HEK293 (cell line): Measurements from ENCODE around the gene FBXO3.

ENCODE experiments used
- HOXD13 ChIP-seq: sonication (generic); formaldehyde crosslinking; IDR thresholded peaks from 2 replicates; pipeline ENCODE4 v1.8.0; 2022; ENCODE audit warnings: missing genetic modification reagents, borderline replicate concordance
- KLF10 ChIP-seq: fragments of 450-650 bp; IDR thresholded peaks from 2 replicates; pipeline ENCODE4 v1.5.1; 2018; ENCODE audit warnings: missing biosample characterization, mild to moderate bottlenecking, missing genetic modification characterization
- OSR2 ChIP-seq: fragments of 450-650 bp; formaldehyde crosslinking; IDR thresholded peaks from 2 replicates; pipeline ENCODE4 v1.5.1; 2016; ENCODE audit warnings: missing biosample characterization, missing genetic modification characterization
- PRDM1 ChIP-seq: fragments of 450-650 bp; formaldehyde crosslinking; IDR thresholded peaks from 2 replicates; pipeline ENCODE4; 2016; ENCODE audit warnings: missing biosample characterization, missing genetic modification characterization
- ZBTB17 ChIP-seq: fragments of 450-650 bp; formaldehyde crosslinking; IDR thresholded peaks from 2 replicates; pipeline ENCODE4 v1.5.1; 2016; ENCODE audit warnings: missing biosample characterization, missing genetic modification characterization
- ZBTB21 ChIP-seq: fragments of 450-650 bp; formaldehyde crosslinking; IDR thresholded peaks from 2 replicates; pipeline ENCODE4 v1.5.1; 2017; ENCODE audit warnings: missing biosample characterization, missing genetic modification characterization
- ZIC2 ChIP-seq: fragments of 450-650 bp; formaldehyde crosslinking; IDR thresholded peaks from 2 replicates; pipeline ENCODE4 v1.5.1; 2016; ENCODE audit warnings: missing biosample characterization, missing genetic modification characterization
- ZNF132 ChIP-seq: fragments of 450-650 bp; formaldehyde crosslinking; IDR thresholded peaks from 2 replicates; pipeline ENCODE4 v1.5.1; 2017; ENCODE audit warnings: missing biosample characterization, missing genetic modification characterization, borderline replicate concordance
- ZNF140 ChIP-seq: fragments of 450-650 bp; formaldehyde crosslinking; IDR thresholded peaks from 2 replicates; pipeline ENCODE4 v1.5.1; 2016; ENCODE audit warnings: missing biosample characterization, missing genetic modification characterization
- ZNF184 ChIP-seq: fragments of 450-650 bp; IDR thresholded peaks from 2 replicates; pipeline ENCODE4 v1.5.1; 2018; ENCODE audit warnings: missing biosample characterization, mild to moderate bottlenecking, missing genetic modification characterization
- ZNF211 ChIP-seq: fragments of 450-650 bp; formaldehyde crosslinking; IDR thresholded peaks from 2 replicates; pipeline ENCODE4 v1.5.1; 2016; ENCODE audit warnings: low read depth, missing biosample characterization, missing genetic modification characterization
- ZNF274 ChIP-seq, 2 experiments: fragments of 200-500 bp in 1 of 2; fragments of 450-650 bp in 1 of 2; sonication (Bioruptor generic) in 1 of 2; formaldehyde crosslinking in 1 of 2; IDR thresholded peaks; 2 replicates each; pipeline versions ENCODE4 v1.5.1 to v1.6.1; 2014 to 2016; ENCODE audit warnings: borderline replicate concordance in 1 of 2, inconsistent platforms in 1 of 2, low read length in 1 of 2, missing biosample characterization in 1 of 2, missing genetic modification characterization in 1 of 2
- ZNF335 ChIP-seq: fragments of 450-650 bp; formaldehyde crosslinking; conservative IDR thresholded peaks from 2 replicates; pipeline ENCODE4 v1.5.1; 2016; ENCODE audit warnings: missing biosample characterization, missing genetic modification characterization
- ZNF404 ChIP-seq: fragments of 450-650 bp; formaldehyde crosslinking; IDR thresholded peaks from 2 replicates; pipeline ENCODE4 v1.5.1; 2017; ENCODE audit warnings: missing biosample characterization, missing genetic modification characterization
- ZNF501 ChIP-seq: fragments of 450-650 bp; formaldehyde crosslinking; IDR thresholded peaks from 2 replicates; pipeline ENCODE4 v1.5.1; 2016; ENCODE audit warnings: missing biosample characterization, missing genetic modification characterization
- ZNF530 ChIP-seq: fragments of 450-650 bp; formaldehyde crosslinking; IDR thresholded peaks from 2 replicates; pipeline ENCODE4 v1.5.1; 2016; ENCODE audit warnings: low read depth, missing biosample characterization, missing genetic modification characterization
- ZNF548 ChIP-seq: fragments of 450-650 bp; formaldehyde crosslinking; IDR thresholded peaks from 2 replicates; pipeline ENCODE4 v1.5.1; 2016; ENCODE audit warnings: missing biosample characterization, missing genetic modification characterization
- ZNF560 ChIP-seq: fragments of 450-650 bp; formaldehyde crosslinking; IDR thresholded peaks from 2 replicates; pipeline ENCODE4 v1.5.1; 2017; ENCODE audit warnings: missing biosample characterization, missing genetic modification characterization, borderline replicate concordance
- ZNF571 ChIP-seq: fragments of 450-650 bp; formaldehyde crosslinking; IDR thresholded peaks from 2 replicates; pipeline ENCODE4 v1.5.0; 2017; ENCODE audit warnings: missing biosample characterization, missing genetic modification characterization
- ZNF792 ChIP-seq: fragments of 450-650 bp; formaldehyde crosslinking; IDR thresholded peaks from 2 replicates; pipeline ENCODE4 v1.5.1; 2016; ENCODE audit warnings: missing biosample characterization, missing genetic modification characterization
- ZNF843 ChIP-seq: fragments of 450-650 bp; formaldehyde crosslinking; IDR thresholded peaks from 2 replicates; pipeline ENCODE4 v1.5.1; 2016; ENCODE audit warnings: missing biosample characterization, missing genetic modification characterization
- TF ChIP-seq, protein P1 (sequence below): fragments of 450-650 bp; formaldehyde crosslinking; IDR thresholded peaks from 2 replicates; pipeline ENCODE4 v1.5.1; 2016; ENCODE audit warnings: missing biosample characterization, missing genetic modification characterization
- TF ChIP-seq, protein P2 (sequence below): fragments of 450-650 bp; IDR thresholded peaks from 2 replicates; pipeline ENCODE4 v1.5.1; 2018; ENCODE audit warnings: missing biosample characterization, missing genetic modification characterization
- TF ChIP-seq, protein P3 (sequence below): fragments of 450-650 bp; formaldehyde crosslinking; IDR thresholded peaks from 2 replicates; pipeline ENCODE4 v1.5.1; 2017; ENCODE audit warnings: missing biosample characterization, missing genetic modification characterization
- TF ChIP-seq, protein P4 (sequence below): fragments of 450-650 bp; formaldehyde crosslinking; IDR thresholded peaks from 2 replicates; pipeline ENCODE4 v1.5.1; 2016; ENCODE audit warnings: missing biosample characterization, missing genetic modification characterization
- TF ChIP-seq, protein P5 (sequence below): fragments of 450-650 bp; formaldehyde crosslinking; IDR thresholded peaks from 2 replicates; pipeline ENCODE4 v1.5.1; 2016; ENCODE audit warnings: missing biosample characterization, missing genetic modification characterization, borderline replicate concordance
- TF ChIP-seq, protein P6 (sequence below): fragments of 450-650 bp; formaldehyde crosslinking; IDR thresholded peaks from 2 replicates; pipeline ENCODE4 v1.5.1; 2016; ENCODE audit warnings: missing biosample characterization, missing genetic modification characterization
- TF ChIP-seq, protein P7 (sequence below): fragments of 450-650 bp; formaldehyde crosslinking; IDR thresholded peaks from 2 replicates; pipeline ENCODE4 v1.5.1; 2017; ENCODE audit warnings: missing biosample characterization, missing genetic modification characterization

FBXO3 gene

DNA sequence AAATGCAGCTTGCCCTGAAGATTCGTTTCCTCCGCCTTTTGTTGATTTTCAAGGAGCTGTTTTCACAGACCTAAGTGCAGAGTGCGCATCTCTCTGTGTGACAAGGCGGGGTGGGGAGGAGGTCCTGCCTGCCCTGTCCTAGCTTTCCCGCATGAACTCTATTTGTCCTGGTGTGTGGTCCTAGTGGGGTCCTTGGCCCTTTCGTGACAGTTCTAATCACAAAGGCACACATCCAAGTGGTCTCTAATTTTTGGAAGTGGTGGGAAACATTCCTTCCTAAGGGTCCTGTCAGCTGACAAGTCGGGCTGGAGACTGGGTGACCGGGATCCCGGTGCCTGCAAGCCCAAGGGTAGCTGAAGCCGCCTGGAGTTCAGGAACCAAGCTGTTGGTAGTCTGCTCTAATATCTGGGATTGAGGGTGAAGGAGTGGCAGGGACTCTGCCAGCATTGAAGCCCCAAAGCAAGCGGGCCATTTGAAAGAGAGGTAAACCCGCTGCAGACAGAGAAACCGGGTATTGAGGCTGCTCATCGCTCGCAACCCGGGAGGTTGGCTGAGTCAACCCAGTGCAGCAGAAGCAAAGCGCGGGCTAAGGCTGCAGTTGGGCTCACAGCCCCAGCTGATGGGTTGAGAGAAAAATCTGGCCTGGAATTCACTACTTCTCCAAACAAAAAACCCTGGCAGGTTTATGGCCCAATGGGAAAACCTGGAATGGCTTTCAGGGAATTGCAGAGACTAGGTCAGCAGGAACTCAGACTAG lies 28.1 kb upstream of the FBXO3 start (continued):
- TF ChIP-seq, protein P1, sequence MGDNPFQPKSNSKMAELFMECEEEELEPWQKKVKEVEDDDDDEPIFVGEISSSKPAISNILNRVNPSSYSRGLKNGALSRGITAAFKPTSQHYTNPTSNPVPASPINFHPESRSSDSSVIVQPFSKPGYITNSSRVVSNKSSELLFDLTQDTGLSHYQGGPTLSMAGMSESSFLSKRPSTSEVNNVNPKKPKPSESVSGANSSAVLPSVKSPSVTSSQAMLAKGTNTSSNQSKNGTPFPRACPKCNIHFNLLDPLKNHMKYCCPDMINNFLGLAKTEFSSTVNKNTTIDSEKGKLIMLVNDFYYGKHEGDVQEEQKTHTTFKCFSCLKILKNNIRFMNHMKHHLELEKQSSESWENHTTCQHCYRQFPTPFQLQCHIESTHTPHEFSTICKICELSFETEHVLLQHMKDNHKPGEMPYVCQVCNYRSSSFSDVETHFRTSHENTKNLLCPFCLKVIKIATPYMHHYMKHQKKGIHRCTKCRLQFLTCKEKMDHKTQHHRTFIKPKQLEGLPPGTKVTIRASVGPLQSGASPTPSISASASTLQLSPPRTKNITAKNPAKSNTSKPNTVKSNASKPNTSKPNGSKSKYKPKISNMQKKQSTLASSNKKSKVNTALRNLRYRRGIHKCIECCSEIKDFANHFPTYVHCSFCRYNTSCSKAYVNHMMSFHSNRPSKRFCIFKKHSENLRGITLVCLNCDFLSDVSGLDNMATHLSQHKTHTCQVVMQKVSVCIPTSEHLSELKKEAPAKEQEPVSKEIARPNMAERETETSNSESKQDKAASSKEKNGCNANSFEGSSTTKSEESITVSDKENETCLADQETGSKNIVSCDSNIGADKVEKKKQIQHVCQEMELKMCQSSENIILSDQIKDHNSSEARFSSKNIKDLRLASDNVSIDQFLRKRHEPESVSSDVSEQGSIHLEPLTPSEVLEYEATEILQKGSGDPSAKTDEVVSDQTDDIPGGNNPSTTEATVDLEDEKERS: 0 out of 2 replicates have a peak, but pooled peaks have one; percentile 18
- no peak for TF ChIP-seq ZNF404
- TF ChIP-seq, protein P2, sequence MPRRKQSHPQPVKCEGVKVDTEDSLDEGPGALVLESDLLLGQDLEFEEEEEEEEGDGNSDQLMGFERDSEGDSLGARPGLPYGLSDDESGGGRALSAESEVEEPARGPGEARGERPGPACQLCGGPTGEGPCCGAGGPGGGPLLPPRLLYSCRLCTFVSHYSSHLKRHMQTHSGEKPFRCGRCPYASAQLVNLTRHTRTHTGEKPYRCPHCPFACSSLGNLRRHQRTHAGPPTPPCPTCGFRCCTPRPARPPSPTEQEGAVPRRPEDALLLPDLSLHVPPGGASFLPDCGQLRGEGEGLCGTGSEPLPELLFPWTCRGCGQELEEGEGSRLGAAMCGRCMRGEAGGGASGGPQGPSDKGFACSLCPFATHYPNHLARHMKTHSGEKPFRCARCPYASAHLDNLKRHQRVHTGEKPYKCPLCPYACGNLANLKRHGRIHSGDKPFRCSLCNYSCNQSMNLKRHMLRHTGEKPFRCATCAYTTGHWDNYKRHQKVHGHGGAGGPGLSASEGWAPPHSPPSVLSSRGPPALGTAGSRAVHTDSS (tag by site-specific recombination): no peak
- peak; percentile 24; the same call in 1 of the 2 replicates for TF ChIP-seq ZNF843
- TF ChIP-seq ZBTB21: no peak
- no peak for TF ChIP-seq ZNF274 (IDR thresholded peaks at IDR 0.05; ENCODE audit: low read length)
- no peak for TF ChIP-seq ZNF274 (tag by site-specific recombination; IDR thresholded peaks at IDR 0.05; ENCODE audit: borderline replicate concordance)
- peak; percentile 72 for TF ChIP-seq ZBTB17 (tag by site-specific recombination)
- TF ChIP-seq ZNF184: peak; percentile 50; the same call in 1 of the 2 replicates
- TF ChIP-seq OSR2: peak; percentile 47; the same call in 1 of the 2 replicates
- TF ChIP-seq, protein P3, sequence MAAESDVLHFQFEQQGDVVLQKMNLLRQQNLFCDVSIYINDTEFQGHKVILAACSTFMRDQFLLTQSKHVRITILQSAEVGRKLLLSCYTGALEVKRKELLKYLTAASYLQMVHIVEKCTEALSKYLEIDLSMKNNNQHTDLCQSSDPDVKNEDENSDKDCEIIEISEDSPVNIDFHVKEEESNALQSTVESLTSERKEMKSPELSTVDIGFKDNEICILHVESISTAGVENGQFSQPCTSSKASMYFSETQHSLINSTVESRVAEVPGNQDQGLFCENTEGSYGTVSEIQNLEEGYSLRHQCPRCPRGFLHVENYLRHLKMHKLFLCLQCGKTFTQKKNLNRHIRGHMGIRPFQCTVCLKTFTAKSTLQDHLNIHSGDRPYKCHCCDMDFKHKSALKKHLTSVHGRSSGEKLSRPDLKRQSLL (tag by site-specific recombination): no peak
- no peak for TF ChIP-seq ZNF548
- no peak for TF ChIP-seq ZNF530 (tag by site-specific recombination)
- TF ChIP-seq, protein P4, sequence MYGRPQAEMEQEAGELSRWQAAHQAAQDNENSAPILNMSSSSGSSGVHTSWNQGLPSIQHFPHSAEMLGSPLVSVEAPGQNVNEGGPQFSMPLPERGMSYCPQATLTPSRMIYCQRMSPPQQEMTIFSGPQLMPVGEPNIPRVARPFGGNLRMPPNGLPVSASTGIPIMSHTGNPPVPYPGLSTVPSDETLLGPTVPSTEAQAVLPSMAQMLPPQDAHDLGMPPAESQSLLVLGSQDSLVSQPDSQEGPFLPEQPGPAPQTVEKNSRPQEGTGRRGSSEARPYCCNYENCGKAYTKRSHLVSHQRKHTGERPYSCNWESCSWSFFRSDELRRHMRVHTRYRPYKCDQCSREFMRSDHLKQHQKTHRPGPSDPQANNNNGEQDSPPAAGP (tag by site-specific recombination): peak; percentile 51; the same call in 1 of the 2 replicates
- no peak for TF ChIP-seq PRDM1 (tag by site-specific recombination)
- TF ChIP-seq ZNF335 (tag by site-specific recombination): peak; percentile 92
- no peak for TF ChIP-seq ZNF560 (tag by site-specific recombination)
- peak; percentile 64; the same call in 1 of the 2 replicates for TF ChIP-seq KLF10
- peak; percentile 51; the same call in 1 of the 2 replicates for TF ChIP-seq ZNF501 (tag by site-specific recombination)
- TF ChIP-seq ZIC2 (tag by site-specific recombination): no peak
- no peak for TF ChIP-seq ZNF132 (tag by site-specific recombination)
- TF ChIP-seq, protein P5, sequence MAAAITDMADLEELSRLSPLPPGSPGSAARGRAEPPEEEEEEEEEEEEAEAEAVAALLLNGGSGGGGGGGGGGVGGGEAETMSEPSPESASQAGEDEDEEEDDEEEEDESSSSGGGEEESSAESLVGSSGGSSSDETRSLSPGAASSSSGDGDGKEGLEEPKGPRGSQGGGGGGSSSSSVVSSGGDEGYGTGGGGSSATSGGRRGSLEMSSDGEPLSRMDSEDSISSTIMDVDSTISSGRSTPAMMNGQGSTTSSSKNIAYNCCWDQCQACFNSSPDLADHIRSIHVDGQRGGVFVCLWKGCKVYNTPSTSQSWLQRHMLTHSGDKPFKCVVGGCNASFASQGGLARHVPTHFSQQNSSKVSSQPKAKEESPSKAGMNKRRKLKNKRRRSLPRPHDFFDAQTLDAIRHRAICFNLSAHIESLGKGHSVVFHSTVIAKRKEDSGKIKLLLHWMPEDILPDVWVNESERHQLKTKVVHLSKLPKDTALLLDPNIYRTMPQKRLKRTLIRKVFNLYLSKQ (tag by site-specific recombination): no peak
- TF ChIP-seq, protein P6, sequence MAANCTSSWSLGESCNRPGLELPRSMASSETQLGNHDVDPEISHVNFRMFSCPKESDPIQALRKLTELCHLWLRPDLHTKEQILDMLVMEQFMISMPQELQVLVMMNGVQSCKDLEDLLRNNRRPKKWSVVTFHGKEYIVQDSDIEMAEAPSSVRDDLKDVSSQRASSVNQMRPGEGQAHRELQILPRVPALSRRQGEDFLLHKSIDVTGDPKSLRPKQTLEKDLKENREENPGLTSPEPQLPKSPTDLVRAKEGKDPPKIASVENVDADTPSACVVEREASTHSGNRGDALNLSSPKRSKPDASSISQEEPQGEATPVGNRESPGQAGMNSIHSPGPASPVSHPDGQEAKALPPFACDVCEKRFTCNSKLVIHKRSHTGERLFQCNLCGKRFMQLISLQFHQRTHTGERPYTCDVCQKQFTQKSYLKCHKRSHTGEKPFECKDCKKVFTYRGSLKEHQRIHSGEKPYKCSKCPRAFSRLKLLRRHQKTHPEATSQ (tag by site-specific recombination): no peak
- TF ChIP-seq ZNF140: no peak
- TF ChIP-seq ZNF211 (tag by site-specific recombination): no peak
- 0 out of 2 replicates have a peak, but pooled peaks have one; percentile 21 for TF ChIP-seq ZNF792 (tag by site-specific recombination)
- no peak for TF ChIP-seq ZNF571 (tag by site-specific recombination)
- TF ChIP-seq, protein P7, sequence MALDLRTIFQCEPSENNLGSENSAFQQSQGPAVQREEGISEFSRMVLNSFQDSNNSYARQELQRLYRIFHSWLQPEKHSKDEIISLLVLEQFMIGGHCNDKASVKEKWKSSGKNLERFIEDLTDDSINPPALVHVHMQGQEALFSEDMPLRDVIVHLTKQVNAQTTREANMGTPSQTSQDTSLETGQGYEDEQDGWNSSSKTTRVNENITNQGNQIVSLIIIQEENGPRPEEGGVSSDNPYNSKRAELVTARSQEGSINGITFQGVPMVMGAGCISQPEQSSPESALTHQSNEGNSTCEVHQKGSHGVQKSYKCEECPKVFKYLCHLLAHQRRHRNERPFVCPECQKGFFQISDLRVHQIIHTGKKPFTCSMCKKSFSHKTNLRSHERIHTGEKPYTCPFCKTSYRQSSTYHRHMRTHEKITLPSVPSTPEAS: no peak; the same call in 1 of the 2 replicates
- no peak for TF ChIP-seq HOXD13 (CRISPR knock-in tag)
